Measurements from ENCODE around the gene WASF2. TPM values are rescaled to one million over a fixed set of nuclear protein-coding genes. Genes with fewer than 3 reads are reported as not detected.
A peak's percentile ranks its signal among the peaks of the same experiment; 100 is the strongest.

Gene WASF2
- total RNA-seq, 1 donor from 2014 or later: 35.0 TPM

DNA sequence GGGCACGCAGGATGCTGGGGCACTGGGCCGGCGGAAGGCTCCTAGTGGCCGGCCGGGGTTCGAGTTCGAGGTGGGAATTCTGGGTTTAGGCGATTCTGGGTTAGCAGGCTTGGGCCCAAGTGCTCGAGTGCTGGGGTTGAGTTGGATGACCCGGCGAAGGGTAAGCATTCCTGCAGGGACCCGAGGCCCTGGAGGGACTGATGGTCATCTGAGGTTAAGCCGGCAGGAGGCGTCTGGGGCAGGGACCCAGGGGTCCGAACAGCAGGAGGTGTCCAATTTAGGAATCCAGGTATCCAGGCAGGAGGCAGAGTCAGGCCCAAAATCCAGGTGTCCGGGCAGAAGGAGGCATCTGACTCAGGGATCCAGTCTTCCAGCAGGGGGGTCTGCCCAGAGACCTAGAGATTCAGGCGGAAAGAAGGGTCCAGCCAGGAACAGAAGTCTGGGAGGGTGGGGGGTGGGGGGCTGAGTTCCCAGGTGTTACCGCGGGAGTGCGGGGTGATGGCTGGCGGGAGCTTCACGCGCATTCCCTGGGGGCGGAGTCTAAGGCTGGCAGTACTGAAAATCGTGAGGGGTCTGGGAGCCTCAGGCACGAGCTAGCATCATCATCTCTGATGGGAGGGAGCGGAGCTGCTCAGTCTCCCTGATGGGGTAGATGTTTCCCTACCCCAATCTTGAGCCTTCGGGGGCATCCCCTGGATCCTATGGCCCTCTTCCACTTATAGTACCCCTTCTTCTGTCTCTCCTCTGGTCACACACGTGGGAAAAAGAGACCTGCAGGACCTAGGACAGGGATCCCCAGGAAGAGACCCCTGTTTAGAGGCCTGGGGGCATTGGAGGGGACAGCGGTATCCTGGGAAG, 97.0 kb downstream of the WASF2 start:
- Histone ChIP-seq H3K4me1 (peaks cover 15% of the 10 kb centered on the region), H4K20me1 (ENCODE audit: low read depth) (no peaks in the 10 kb centered on the region), H3K27ac (no peak overlapping the region), H3K4me2 (peak overlapping the region; percentile 88), H3K4me3 (peak overlapping the region; percentile 67), H3K36me3 (no peaks in the 10 kb centered on the region), H2AFZ (replicated peaks) (peak overlapping the region; percentile 96), H3K79me2 (ENCODE audit: low read depth) (no peaks in the 10 kb centered on the region), H3K9ac (no peak overlapping the region), H3K9me3 (ENCODE audit: low read depth) (no peaks in the 10 kb centered on the region), H3K27me3 (no peaks in the 10 kb centered on the region), H3F3A (ENCODE audit: low read depth) (peaks cover 6% of the 10 kb centered on the region)
- peak; percentile 52 for DNase-seq (ENCODE audit: low spot score)
- H3K9me3 Mint-ChIP-seq: peaks cover 2% of the 10 kb centered on the region
- H3K36me3 Mint-ChIP-seq: no peaks in the 10 kb centered on the region
- H3K4me1 Mint-ChIP-seq: peaks cover 35% of the 10 kb centered on the region
- peaks cover 11% of the 10 kb centered on the region for H3K27me3 Mint-ChIP-seq (ENCODE audit: insufficient read depth, low read depth)
- TF ChIP-seq, protein P1, sequence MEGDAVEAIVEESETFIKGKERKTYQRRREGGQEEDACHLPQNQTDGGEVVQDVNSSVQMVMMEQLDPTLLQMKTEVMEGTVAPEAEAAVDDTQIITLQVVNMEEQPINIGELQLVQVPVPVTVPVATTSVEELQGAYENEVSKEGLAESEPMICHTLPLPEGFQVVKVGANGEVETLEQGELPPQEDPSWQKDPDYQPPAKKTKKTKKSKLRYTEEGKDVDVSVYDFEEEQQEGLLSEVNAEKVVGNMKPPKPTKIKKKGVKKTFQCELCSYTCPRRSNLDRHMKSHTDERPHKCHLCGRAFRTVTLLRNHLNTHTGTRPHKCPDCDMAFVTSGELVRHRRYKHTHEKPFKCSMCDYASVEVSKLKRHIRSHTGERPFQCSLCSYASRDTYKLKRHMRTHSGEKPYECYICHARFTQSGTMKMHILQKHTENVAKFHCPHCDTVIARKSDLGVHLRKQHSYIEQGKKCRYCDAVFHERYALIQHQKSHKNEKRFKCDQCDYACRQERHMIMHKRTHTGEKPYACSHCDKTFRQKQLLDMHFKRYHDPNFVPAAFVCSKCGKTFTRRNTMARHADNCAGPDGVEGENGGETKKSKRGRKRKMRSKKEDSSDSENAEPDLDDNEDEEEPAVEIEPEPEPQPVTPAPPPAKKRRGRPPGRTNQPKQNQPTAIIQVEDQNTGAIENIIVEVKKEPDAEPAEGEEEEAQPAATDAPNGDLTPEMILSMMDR (IDR thresholded peaks at IDR 0.05): peak; percentile 45
- no peak for TF ChIP-seq EZH2phosphoT487 (IDR thresholded peaks at IDR 0.05)
- H3K4me3 Mint-ChIP-seq: peak overlapping the region; percentile 89
- H3K27ac Mint-ChIP-seq: peak overlapping the region; percentile 86

DNA sequence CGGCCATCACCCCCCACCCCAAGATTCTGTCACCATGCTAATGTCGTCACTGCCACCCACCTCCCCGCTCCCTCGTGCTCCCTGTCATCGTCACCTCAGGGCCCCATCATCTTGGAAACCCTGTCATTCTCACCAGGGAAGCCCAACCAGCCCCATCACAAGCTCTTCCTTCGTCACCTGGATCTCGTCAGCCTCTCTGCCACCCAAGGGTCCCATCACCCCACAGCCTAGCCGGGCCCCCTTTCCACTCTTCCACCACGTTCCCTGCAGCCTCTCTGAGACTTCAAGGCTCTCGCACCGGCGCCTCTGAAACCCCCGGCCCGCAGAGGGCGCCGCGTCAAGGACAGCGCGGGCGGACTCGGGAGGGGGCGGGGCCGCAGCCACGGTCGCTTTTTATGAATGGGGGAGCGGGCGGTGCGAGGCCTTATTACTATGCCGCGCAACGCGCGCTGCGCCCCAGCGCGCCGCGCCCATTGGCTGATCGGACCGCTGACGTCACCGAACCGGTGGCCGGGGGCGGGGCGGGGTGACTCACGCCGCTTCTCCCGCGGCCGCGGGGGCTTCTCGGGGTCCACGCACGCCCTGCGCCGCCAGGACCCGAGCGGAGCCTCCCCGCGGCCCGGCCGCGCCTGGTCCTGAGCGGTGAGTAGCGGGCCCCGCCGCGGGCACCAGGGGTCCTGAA, 97.7 kb downstream of the WASF2 start, which contains the start of gene GPR3:
GPR3 (plus strand) TSS at position 527 of the 682 bp plus-strand sequence. CDS start 1,177 bp downstream, outside the sequence.
- no peak within 1 kb of the TSS for H3K27ac ChIP-seq
- no peaks in the 10 kb centered on the region for H3K27me3 ChIP-seq
- no peaks in the 10 kb centered on the region for H3K36me3 ChIP-seq
- H3K79me2 ChIP-seq (ENCODE audit: low read depth): no peaks in the 10 kb centered on the region
- Mint-ChIP-seq H3K27me3 (ENCODE audit: insufficient read depth, low read depth) (peaks cover 11% of the 10 kb centered on the region), H3K9me3 (peaks cover 2% of the 10 kb centered on the region), H3K36me3 (no peaks in the 10 kb centered on the region), H3K4me1 (peaks cover 27% of the 10 kb centered on the region), H3K4me3 (peak within 1 kb of the TSS; percentile 89), H3K27ac (peak within 1 kb of the TSS; percentile 86)
- H3K4me3 ChIP-seq: peak within 1 kb of the TSS; percentile 67
- TF ChIP-seq EZH2phosphoT487 (IDR thresholded peaks at IDR 0.05) (no peak), EZH2 (IDR thresholded peaks at IDR 0.05) (no peak)
- TF ChIP-seq, protein P1 (IDR thresholded peaks at IDR 0.05): peak; percentile 64
- peaks cover 6% of the 10 kb centered on the region for H3F3A ChIP-seq (ENCODE audit: low read depth)
- no peaks in the 10 kb centered on the region for H3K9me3 ChIP-seq (ENCODE audit: low read depth)
- H3K4me1 ChIP-seq: peaks cover 11% of the 10 kb centered on the region
- peak within 1 kb of the TSS; percentile 96 for H2AFZ ChIP-seq (replicated peaks)
- DNase-seq (ENCODE audit: low spot score): peak; percentile 96
- peak within 1 kb of the TSS; percentile 88 for H3K4me2 ChIP-seq
- H3K9ac ChIP-seq: no peak within 1 kb of the TSS
- H4K20me1 ChIP-seq (ENCODE audit: low read depth): no peaks in the 10 kb centered on the region

DNA sequence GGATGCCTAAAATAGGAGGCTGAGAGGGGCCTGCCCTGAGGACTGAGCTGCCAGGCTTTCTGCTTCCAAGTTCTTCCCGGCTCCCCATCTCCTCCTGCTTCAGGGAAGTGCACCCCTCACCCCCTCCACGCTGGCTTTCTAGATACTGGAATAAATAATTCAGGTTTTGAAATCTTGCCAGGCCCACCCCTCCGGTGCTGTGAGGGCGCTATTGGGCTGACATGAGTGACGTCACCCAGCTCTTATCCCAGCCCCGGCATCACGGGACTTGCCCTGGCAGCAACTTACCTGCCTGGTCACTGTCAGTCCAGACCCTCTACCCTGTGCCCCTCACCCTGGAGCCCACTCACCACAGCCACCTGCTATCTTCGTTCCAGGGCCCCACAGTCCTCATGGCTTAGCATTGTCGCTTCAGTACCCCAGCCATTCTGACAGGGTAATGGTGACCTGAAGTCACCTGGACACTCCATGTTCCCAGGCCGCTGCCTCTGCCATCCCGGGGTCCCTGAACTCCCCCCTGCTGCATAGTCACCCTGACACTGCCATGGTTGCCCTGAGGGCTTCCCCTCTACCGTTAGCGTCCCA, 98.4 kb downstream of the WASF2 start:
- H2AFZ ChIP-seq (replicated peaks): peak overlapping the region; percentile 81
- no peak overlapping the region for H3K9ac ChIP-seq
- peak; percentile 56 for DNase-seq (ENCODE audit: low spot score)
- peak overlapping the region; percentile 67 for H3K4me3 ChIP-seq
- no peaks in the 10 kb centered on the region for H4K20me1 ChIP-seq (ENCODE audit: low read depth)
- H3K4me2 ChIP-seq: peak overlapping the region; percentile 88
- H3K27me3 ChIP-seq: no peaks in the 10 kb centered on the region
- Mint-ChIP-seq H3K27ac (no peak overlapping the region), H3K27me3 (ENCODE audit: insufficient read depth, low read depth) (peaks cover 9% of the 10 kb centered on the region), H3K4me3 (peak overlapping the region; percentile 79), H3K9me3 (peaks cover 2% of the 10 kb centered on the region), H3K4me1 (peaks cover 27% of the 10 kb centered on the region), H3K36me3 (no peaks in the 10 kb centered on the region)
- no peaks in the 10 kb centered on the region for H3K9me3 ChIP-seq (ENCODE audit: low read depth)
- peaks cover 6% of the 10 kb centered on the region for H3F3A ChIP-seq (ENCODE audit: low read depth)
- TF ChIP-seq EZH2phosphoT487 (IDR thresholded peaks at IDR 0.05) (no peak), EZH2 (IDR thresholded peaks at IDR 0.05) (no peak)
- TF ChIP-seq, protein P1 (IDR thresholded peaks at IDR 0.05): no peak
- H3K36me3 ChIP-seq: no peaks in the 10 kb centered on the region
- H3K27ac ChIP-seq: no peak overlapping the region
- peaks cover 11% of the 10 kb centered on the region for H3K4me1 ChIP-seq
- no peaks in the 10 kb centered on the region for H3K79me2 ChIP-seq (ENCODE audit: low read depth)

Data from neural progenitor cell (in vitro differentiated cells).